Measurements from ENCODE around the gene ZFYVE21. TPM values are rescaled to one million over a fixed set of nuclear protein-coding genes. Genes with fewer than 3 reads are reported as not detected.

ZFYVE21 gene
- total and polyA plus RNA-seq, 2 donors (not counting 1 experiment from before 2014, with no cell fraction given): 84.9 to 94.5 TPM

DNA sequence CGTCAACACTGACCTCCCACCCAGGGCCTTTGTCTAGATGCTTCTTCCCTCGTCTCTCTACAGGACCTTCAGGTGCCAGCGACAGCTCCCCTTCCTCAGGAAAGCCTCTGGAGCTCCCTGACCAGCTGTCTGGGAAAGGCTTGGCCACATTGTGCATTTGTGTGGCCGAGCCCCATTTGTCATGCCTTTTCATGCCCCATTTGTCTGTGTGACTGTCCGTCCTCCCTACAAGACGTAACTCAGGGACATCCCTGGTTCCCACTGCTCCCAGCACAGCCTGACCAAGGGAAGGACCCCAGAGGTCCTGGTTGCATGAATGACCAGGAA is 23.8 kb downstream of the ZFYVE21 start:
- Histone ChIP-seq H2AFZ (ENCODE audit: low read length) (no peak overlapping the region), H3K4me1 (ENCODE audit: control insufficient read depth, extremely low read depth, insufficient read depth, low read length) (peaks cover 2% of the 10 kb centered on the region), H4K20me1 (ENCODE audit: control insufficient read depth, extremely low read depth, insufficient read depth, low read length) (no peaks in the 10 kb centered on the region), H3K79me2 (ENCODE audit: control insufficient read depth, insufficient read depth, low read length) (no peaks in the 10 kb centered on the region), H3K4me2 (ENCODE audit: extremely low read depth, insufficient read depth, low read length) (no peak overlapping the region), H3K27me3 (ENCODE audit: control insufficient read depth, insufficient read depth, low read length) (no peaks in the 10 kb centered on the region), H3K9me3 (ENCODE audit: control insufficient read depth, insufficient read depth, low read depth, low read length) (no peaks in the 10 kb centered on the region), H3K36me3 (ENCODE audit: control insufficient read depth, insufficient read depth, low read length) (no peaks in the 10 kb centered on the region), H3K4me3 (replicated peaks in 1 of 4; ENCODE audit: control extremely low read depth in 1 of 4, insufficient read depth in 1 of 4, low read depth in 3 of 4, low read length in 4 of 4) (no peak overlapping the region), H3K27ac (ENCODE audit: insufficient read depth, low read length) (no peak overlapping the region), H3K9ac (ENCODE audit: insufficient read depth, low read length) (no peak overlapping the region)
- no peak for DNase-seq (ENCODE audit: low read depth in 2 of 2)
- TF ChIP-seq, protein P1, sequence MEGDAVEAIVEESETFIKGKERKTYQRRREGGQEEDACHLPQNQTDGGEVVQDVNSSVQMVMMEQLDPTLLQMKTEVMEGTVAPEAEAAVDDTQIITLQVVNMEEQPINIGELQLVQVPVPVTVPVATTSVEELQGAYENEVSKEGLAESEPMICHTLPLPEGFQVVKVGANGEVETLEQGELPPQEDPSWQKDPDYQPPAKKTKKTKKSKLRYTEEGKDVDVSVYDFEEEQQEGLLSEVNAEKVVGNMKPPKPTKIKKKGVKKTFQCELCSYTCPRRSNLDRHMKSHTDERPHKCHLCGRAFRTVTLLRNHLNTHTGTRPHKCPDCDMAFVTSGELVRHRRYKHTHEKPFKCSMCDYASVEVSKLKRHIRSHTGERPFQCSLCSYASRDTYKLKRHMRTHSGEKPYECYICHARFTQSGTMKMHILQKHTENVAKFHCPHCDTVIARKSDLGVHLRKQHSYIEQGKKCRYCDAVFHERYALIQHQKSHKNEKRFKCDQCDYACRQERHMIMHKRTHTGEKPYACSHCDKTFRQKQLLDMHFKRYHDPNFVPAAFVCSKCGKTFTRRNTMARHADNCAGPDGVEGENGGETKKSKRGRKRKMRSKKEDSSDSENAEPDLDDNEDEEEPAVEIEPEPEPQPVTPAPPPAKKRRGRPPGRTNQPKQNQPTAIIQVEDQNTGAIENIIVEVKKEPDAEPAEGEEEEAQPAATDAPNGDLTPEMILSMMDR (conservative IDR thresholded peaks at IDR 0.05 in 1 of 2, IDR thresholded peaks at IDR 0.05 in 1 of 2; ENCODE audit: low read depth in 1 of 2, low read length in 2 of 2): no peak
- no peak for TF ChIP-seq EZH2 (IDR thresholded peaks at IDR 0.05; ENCODE audit: low read length, missing control alignments)

DNA sequence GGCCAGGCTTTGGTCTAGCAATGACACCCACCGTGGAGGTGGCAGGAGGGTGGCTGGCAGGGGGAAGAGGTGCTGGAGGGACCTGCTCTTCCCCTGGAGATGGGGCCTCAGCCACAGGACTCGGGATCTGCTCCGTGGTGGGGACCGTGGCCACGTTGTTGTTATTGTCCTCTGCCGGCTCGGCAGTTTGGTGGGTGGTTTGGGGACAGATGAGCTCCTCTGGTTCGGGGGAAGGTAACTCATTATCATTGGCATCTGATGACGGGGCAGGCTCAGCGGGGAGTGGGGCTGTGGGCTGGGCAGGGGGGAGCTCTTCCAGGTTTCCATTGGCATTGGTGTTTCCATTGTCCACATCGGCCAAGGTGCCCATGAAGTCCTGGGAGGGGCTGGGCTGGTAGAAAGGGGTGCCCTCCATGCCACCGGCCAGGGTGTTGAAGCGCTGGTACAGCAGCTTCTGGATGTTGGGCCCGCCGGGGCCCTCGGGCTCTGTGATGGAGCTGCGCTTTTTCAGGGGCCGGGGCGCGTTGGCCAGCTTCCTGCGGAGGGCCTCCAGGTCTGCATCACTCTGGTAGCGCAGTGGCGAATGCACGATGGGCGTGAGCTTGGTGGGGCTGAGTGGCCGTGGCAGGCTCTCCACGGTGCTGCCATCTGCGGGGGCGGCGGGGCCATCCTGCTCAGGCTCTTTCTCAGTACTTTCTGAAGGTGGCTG is 24.3 kb downstream of the ZFYVE21 start:
- no peak for TF ChIP-seq EZH2 (IDR thresholded peaks at IDR 0.05; ENCODE audit: low read length, missing control alignments)
- TF ChIP-seq, protein P1 (conservative IDR thresholded peaks at IDR 0.05 in 1 of 2, IDR thresholded peaks at IDR 0.05 in 1 of 2; ENCODE audit: low read depth in 1 of 2, low read length in 2 of 2): no peak
- Histone ChIP-seq H2AFZ (ENCODE audit: low read length) (no peak overlapping the region), H3K4me1 (ENCODE audit: control insufficient read depth, extremely low read depth, insufficient read depth, low read length) (peaks cover 2% of the 10 kb centered on the region), H3K9me3 (ENCODE audit: control insufficient read depth, insufficient read depth, low read depth, low read length) (no peaks in the 10 kb centered on the region), H3K4me2 (ENCODE audit: extremely low read depth, insufficient read depth, low read length) (no peak overlapping the region), H3K27ac (ENCODE audit: insufficient read depth, low read length) (no peak overlapping the region), H4K20me1 (ENCODE audit: control insufficient read depth, extremely low read depth, insufficient read depth, low read length) (no peaks in the 10 kb centered on the region), H3K27me3 (ENCODE audit: control insufficient read depth, insufficient read depth, low read length) (no peaks in the 10 kb centered on the region), H3K4me3 (replicated peaks in 1 of 4; ENCODE audit: control extremely low read depth in 1 of 4, insufficient read depth in 1 of 4, low read depth in 3 of 4, low read length in 4 of 4) (no peak overlapping the region), H3K9ac (ENCODE audit: insufficient read depth, low read length) (no peak overlapping the region), H3K79me2 (ENCODE audit: control insufficient read depth, insufficient read depth, low read length) (no peaks in the 10 kb centered on the region), H3K36me3 (ENCODE audit: control insufficient read depth, insufficient read depth, low read length) (no peaks in the 10 kb centered on the region)
- no peak for DNase-seq (ENCODE audit: low read depth in 2 of 2)

DNA sequence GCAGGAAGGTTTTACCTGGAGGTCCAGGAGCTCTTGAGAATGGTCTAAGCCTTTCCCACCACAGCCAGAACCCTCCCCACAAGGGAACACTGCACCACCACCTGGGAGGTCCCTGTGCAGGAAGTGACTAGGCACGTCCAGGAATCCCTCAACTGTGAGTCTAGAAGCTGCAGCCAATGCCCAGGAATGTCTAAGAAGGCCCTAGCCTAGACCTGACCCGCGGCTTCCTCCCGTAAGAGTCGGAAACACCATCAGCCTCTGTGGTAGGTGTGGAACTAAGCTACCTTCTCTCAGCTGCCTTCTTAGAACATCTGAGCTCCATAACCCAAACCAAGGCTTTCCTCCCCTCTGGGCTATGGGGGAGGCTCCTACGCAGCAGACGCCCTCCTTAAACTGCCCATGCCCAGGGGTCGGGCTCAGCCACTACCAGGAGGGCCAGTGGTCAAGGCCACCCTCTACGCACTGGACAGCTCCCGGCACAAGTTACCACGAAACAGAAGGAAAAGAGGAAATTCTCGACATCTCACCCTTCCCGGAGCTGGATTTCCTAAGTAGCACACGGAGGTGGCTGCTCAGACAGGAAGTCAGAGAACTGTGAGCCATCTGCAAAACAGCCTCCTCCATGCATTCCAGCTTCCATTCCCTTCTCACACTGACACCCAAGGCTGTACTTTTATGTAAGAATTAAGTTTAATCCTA is 25.5 kb downstream of the ZFYVE21 start:
- H3K27ac ChIP-seq (ENCODE audit: insufficient read depth, low read length): no peak overlapping the region
- no peaks in the 10 kb centered on the region for H4K20me1 ChIP-seq (ENCODE audit: control insufficient read depth, extremely low read depth, insufficient read depth, low read length)
- no peaks in the 10 kb centered on the region for H3K27me3 ChIP-seq (ENCODE audit: control insufficient read depth, insufficient read depth, low read length)
- no peak overlapping the region for H2AFZ ChIP-seq (ENCODE audit: low read length)
- no peaks in the 10 kb centered on the region for H3K79me2 ChIP-seq (ENCODE audit: control insufficient read depth, insufficient read depth, low read length)
- H3K9me3 ChIP-seq (ENCODE audit: control insufficient read depth, insufficient read depth, low read depth, low read length): no peaks in the 10 kb centered on the region
- no peaks in the 10 kb centered on the region for H3K36me3 ChIP-seq (ENCODE audit: control insufficient read depth, insufficient read depth, low read length)
- H3K4me1 ChIP-seq (ENCODE audit: control insufficient read depth, extremely low read depth, insufficient read depth, low read length): peaks cover 2% of the 10 kb centered on the region
- H3K9ac ChIP-seq (ENCODE audit: insufficient read depth, low read length): no peak overlapping the region
- H3K4me2 ChIP-seq (ENCODE audit: extremely low read depth, insufficient read depth, low read length): no peak overlapping the region
- DNase-seq (ENCODE audit: low read depth in 2 of 2): peak in 1 of 2 donors; percentile 36
- H3K4me3 ChIP-seq (replicated peaks in 1 of 4; ENCODE audit: control extremely low read depth in 1 of 4, insufficient read depth in 1 of 4, low read depth in 3 of 4, low read length in 4 of 4): no peak overlapping the region
- TF ChIP-seq, protein P1 (conservative IDR thresholded peaks at IDR 0.05 in 1 of 2, IDR thresholded peaks at IDR 0.05 in 1 of 2; ENCODE audit: low read depth in 1 of 2, low read length in 2 of 2): no peak
- TF ChIP-seq EZH2 (IDR thresholded peaks at IDR 0.05; ENCODE audit: low read length, missing control alignments): no peak

Data from fibroblast of lung (primary cell).